ENCODE measurements around the gene LCP1.

Gene LCP1

DNA sequence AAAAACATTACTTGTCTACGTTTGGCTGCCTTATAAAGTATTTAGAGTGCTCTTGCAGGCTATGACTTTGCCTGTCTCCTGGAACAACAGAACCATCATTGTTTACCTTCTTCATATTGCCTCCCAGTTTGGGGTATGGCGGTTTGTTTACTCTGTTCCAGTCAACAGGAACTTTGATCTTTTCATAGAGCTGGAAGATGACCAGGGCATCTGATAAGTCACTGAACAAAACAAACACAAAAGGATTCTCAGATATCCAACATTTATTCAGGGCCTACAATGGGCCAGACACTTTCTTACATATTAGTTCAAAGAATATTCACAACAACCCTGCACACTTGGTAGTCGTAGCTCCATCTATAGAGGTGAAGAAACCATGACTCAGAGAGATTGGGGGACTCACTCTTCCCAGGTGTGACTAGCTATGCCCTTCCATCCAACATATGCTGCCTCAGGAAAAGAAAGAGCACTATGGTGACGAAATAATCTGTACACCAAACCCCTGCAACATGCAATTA is 38.7 kb downstream of the LCP1 start:
- Histone ChIP-seq H3K4me1 (no peaks in the 10 kb centered on the region), H3K27me3 (no peaks in the 10 kb centered on the region), H3K4me3 (ENCODE audit: low read depth, low read length) (no peak overlapping the region), H3K9me3 (no peaks in the 10 kb centered on the region), H3K36me3 (no peaks in the 10 kb centered on the region)
- TF ChIP-seq, protein P1, sequence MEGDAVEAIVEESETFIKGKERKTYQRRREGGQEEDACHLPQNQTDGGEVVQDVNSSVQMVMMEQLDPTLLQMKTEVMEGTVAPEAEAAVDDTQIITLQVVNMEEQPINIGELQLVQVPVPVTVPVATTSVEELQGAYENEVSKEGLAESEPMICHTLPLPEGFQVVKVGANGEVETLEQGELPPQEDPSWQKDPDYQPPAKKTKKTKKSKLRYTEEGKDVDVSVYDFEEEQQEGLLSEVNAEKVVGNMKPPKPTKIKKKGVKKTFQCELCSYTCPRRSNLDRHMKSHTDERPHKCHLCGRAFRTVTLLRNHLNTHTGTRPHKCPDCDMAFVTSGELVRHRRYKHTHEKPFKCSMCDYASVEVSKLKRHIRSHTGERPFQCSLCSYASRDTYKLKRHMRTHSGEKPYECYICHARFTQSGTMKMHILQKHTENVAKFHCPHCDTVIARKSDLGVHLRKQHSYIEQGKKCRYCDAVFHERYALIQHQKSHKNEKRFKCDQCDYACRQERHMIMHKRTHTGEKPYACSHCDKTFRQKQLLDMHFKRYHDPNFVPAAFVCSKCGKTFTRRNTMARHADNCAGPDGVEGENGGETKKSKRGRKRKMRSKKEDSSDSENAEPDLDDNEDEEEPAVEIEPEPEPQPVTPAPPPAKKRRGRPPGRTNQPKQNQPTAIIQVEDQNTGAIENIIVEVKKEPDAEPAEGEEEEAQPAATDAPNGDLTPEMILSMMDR (IDR thresholded peaks at IDR 0.05; ENCODE audit: low read depth, low read length) = no peak
- no peak for DNase-seq

- Histone ChIP-seq H3K36me3 (no peaks in the 10 kb centered on the region), H3K4me1 (no peaks in the 10 kb centered on the region), H3K27me3 (no peaks in the 10 kb centered on the region), H3K4me3 (ENCODE audit: low read depth, low read length) (no peak overlapping the region), H3K9me3 (no peaks in the 10 kb centered on the region)
- TF ChIP-seq, protein P1 (IDR thresholded peaks at IDR 0.05; ENCODE audit: low read depth, low read length) = no peak
- DNase-seq = no peak
Measured at GRCh38 chr13:46142776-46143175, 39.2 kb downstream of the LCP1 start.

DNA sequence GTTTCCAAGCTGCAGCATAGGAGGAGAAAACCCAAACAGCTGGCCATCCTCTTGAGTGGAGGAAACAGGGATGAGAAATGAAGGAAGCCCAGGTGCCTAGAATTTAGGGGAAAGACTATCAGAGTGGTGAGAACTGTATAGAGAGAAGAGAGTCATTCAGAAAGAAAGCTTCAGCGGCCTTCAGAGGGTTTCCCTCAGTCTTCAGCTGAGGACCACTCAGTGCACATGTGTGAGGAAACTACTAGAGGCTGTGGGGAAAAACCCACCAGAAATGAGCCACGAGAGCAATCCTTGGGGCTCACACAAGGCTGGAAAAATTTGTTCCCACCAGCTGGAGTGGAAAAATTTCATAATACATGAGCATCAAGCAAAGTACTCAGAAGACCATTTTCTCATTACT is 41.9 kb downstream of the LCP1 start:
- DNase-seq = no peak
- Histone ChIP-seq H3K9me3 (no peaks in the 10 kb centered on the region), H3K4me3 (ENCODE audit: low read depth, low read length) (no peak overlapping the region), H3K36me3 (no peaks in the 10 kb centered on the region), H3K27me3 (no peaks in the 10 kb centered on the region), H3K4me1 (no peaks in the 10 kb centered on the region)
- TF ChIP-seq, protein P1 (IDR thresholded peaks at IDR 0.05; ENCODE audit: low read depth, low read length) = no peak

DNA sequence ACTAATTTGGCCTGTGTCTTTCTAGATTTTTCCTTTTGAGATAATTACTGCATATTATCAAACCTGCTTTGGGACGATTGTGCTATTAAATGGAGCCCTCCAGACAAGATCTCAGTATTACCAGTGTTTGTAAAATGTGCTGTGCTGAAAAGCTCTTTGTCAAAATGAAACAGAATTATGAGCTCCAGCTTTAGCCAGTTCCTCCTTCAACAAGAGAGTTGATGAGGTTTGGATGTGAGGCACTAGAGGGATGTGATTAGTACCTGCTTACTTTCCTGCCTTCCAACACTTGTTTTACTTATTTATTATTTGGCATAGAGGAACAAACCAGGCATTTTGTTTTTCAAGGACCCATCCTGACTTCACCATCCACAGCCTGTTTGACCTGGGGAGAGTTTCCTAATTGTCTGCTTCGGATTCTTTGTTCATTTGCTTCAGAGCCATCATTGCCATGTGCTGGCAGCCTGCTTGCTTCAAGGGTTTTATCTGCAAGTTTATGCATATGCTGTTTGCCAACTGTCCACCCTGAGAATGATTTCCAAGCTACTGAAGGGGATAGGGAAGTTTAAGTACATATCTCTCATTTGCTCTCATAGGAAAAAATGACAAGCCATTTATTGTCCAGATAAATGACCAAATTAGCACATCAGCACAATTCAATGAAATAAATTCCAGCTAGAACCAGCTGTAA is 44.2 kb downstream of the LCP1 start:
- TF ChIP-seq, protein P1 (IDR thresholded peaks at IDR 0.05; ENCODE audit: low read depth, low read length) = no peak
- Histone ChIP-seq H3K27me3 (no peaks in the 10 kb centered on the region), H3K9me3 (no peaks in the 10 kb centered on the region), H3K4me3 (ENCODE audit: low read depth, low read length) (no peak overlapping the region), H3K4me1 (no peaks in the 10 kb centered on the region), H3K36me3 (no peaks in the 10 kb centered on the region)
- no peak for DNase-seq

DNA sequence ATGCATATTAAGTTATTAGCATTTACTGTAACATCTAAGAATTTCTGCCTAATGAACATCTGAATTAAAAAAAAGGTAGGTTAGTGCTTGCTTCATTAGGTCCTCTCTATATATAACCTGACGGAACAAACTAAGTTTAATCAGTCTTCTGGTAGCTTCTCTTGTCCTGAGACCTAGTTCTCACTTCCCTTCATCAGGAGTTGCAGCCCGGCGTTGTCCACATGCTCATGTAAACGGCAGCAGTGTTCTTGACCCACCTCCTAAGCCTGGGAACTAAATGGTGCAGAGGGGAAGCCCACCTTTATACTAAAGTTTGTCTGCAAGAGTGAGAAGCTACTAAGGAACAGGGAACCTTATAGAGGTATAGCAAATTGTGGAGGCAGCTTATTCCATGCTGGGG is 45.3 kb downstream of the LCP1 start:
- H3K4me1 ChIP-seq = no peaks in the 10 kb centered on the region
- H3K36me3 ChIP-seq = no peaks in the 10 kb centered on the region
- H3K9me3 ChIP-seq = no peaks in the 10 kb centered on the region
- TF ChIP-seq, protein P1 (IDR thresholded peaks at IDR 0.05; ENCODE audit: low read depth, low read length) = no peak
- H3K27me3 ChIP-seq = no peaks in the 10 kb centered on the region
- DNase-seq = no peak
- no peak overlapping the region for H3K4me3 ChIP-seq (ENCODE audit: low read depth, low read length)

GRCh38 chr13:46134961-46135522 is 46.9 kb downstream of the LCP1 start:
- Histone ChIP-seq H3K36me3 (no peaks in the 10 kb centered on the region), H3K4me1 (no peaks in the 10 kb centered on the region)
- DNase-seq = no peak

More at GRCh38 chr13:46134961-46135522, 46.9 kb downstream of the LCP1 start:
- Histone ChIP-seq H3K4me3 (ENCODE audit: low read depth, low read length) (no peak overlapping the region), H3K27me3 (no peaks in the 10 kb centered on the region), H3K9me3 (no peaks in the 10 kb centered on the region)
- TF ChIP-seq, protein P1 (IDR thresholded peaks at IDR 0.05; ENCODE audit: low read depth, low read length) = no peak
